Measurements from ENCODE around the gene HPDL.
A peak's percentile ranks its signal among the peaks of the same experiment; 100 is the strongest.

Gene HPDL

DNA sequence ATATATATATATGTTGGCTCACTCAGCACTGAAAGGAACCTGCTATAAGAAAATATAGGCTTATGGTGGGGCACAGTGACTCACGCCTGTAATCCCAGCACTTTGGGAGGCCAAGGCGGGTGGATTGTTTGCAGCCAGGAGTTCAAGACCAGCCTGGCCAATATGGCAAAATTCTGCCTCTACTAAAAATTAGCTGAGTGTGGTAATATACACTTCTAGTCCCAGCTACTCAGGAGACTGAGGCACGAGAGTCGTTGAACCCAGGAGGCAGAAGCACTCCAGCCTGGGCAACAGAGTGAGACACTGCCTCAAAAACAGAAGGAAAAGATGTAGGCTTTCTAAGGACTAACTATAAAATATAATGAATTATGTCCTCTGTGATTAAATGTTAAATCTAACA, 28.1 kb downstream of the HPDL start:
- no peak for DNase-seq (ENCODE audit: extremely low read depth, low read depth)
- TF ChIP-seq, protein P1, sequence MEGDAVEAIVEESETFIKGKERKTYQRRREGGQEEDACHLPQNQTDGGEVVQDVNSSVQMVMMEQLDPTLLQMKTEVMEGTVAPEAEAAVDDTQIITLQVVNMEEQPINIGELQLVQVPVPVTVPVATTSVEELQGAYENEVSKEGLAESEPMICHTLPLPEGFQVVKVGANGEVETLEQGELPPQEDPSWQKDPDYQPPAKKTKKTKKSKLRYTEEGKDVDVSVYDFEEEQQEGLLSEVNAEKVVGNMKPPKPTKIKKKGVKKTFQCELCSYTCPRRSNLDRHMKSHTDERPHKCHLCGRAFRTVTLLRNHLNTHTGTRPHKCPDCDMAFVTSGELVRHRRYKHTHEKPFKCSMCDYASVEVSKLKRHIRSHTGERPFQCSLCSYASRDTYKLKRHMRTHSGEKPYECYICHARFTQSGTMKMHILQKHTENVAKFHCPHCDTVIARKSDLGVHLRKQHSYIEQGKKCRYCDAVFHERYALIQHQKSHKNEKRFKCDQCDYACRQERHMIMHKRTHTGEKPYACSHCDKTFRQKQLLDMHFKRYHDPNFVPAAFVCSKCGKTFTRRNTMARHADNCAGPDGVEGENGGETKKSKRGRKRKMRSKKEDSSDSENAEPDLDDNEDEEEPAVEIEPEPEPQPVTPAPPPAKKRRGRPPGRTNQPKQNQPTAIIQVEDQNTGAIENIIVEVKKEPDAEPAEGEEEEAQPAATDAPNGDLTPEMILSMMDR (IDR thresholded peaks at IDR 0.05; ENCODE audit: low read depth, low read length), result no peak

DNA sequence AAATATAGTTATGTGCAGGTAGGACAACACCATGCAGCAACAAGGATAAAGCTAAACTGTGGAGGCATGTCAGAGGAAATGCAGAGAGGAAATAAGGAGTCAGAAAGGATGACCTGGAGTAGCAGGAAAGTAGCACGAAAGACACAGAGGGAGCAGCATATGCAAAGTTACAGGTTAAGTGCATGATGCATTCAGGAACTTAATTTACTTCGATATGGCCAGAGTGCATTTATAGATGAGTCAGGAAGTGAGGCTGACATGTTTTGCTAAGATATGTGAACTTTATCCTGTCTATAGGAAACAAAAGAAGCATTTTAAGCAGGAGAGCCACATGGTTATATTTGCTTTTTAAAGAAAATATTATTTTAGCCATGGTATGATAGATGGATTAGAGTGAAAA, 29.0 kb downstream of the HPDL start:
- TF ChIP-seq, protein P1 (IDR thresholded peaks at IDR 0.05; ENCODE audit: low read depth, low read length), result no peak
- DNase-seq (ENCODE audit: extremely low read depth, low read depth), result no peak

DNA sequence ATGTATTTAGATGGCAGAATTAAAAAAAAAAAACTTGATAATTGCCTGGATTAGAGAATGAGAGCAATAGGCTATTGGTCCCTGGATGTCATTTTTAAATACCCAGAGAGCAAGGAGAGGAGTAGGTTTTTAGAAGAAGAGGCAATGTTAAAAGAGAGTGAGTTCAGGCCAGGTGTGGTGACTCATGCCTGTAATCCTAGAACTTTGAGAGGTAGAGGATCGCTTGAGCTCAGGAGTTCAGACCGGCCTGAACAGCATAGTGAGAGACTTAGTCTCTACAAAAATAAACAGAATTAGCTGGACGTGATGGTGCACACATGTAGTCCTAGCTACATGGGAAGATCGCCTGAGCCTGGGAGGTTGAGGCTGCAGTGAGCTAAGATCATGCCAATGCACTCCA, 29.5 kb downstream of the HPDL start:
- no peak for DNase-seq (ENCODE audit: extremely low read depth, low read depth)
- TF ChIP-seq, protein P1 (IDR thresholded peaks at IDR 0.05; ENCODE audit: low read depth, low read length), result no peak

DNA sequence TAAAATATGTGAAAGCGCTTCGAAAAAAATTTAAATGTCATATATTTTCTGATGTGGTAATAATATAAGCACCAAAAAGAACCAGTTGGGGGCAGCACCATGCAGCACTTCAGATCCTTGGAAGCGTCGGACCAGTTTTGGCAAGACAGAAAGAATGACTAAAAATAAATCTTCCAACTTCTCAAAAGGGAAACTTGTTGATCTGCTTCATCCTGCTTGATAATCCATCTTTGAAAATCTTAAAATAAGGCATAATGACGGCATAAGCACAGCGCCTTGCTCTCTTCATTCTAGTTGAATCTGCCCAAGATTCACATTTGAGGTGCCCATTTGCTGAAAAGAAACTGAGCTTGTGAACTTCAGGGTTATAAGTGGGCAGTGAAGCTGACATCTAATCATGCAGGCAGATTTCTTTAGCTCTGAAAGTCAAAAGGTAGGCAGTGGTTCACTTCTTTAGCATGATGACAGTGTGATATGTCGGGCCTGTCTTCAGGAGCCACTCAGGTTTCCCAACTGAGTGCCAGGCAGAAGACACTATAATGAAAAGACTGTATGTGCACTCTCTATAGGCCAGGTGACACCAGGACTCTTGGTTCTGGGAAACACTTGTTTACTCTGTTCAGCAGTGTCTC, 33.3 kb downstream of the HPDL start:
- TF ChIP-seq, protein P1 (IDR thresholded peaks at IDR 0.05; ENCODE audit: low read depth, low read length), result peak; percentile 58
- peak; percentile 44 for DNase-seq (ENCODE audit: extremely low read depth, low read depth)

DNA sequence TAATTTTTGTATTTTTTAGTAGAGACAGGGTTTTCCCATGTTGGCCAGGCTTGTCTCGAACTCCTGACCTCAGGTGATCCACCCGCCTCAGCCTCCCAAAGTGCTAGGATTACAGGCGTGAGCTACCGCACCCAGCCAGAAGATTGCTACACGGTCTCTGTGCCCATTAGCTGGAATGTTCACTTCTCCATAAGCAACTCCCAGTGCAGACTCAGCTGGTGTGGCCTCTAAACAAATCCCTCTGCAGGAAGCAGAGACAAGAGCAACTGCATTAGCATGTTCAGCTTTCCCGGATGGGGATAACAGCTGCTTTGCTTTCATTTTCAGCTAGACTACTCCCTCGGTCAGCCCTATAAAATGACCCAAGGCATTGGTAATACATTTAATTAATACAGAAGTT, 34.3 kb downstream of the HPDL start:
- peak; percentile 50 for DNase-seq (ENCODE audit: extremely low read depth, low read depth)

DNA sequence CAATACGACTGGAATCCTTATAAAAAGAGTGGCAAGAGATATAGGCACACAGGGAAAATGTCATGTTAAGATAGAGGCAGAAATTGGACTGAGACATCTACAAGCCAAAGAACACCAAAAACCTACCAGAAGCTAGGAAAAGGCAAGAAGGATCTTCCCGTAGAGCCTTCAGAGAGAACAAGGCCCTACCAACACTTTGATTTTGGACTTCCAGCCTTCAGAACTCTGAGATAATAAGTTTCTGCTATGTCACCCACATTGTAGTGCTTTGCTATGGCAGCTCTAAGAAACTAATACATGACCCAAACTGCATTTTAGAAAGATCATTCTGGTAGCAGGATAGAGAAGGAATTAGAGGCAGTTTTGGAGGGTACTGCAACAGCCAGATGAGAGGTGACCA, 37.6 kb downstream of the HPDL start:
- DNase-seq (ENCODE audit: extremely low read depth, low read depth), result no peak
- TF ChIP-seq, protein P1 (IDR thresholded peaks at IDR 0.05; ENCODE audit: low read depth, low read length), result no peak

DNA sequence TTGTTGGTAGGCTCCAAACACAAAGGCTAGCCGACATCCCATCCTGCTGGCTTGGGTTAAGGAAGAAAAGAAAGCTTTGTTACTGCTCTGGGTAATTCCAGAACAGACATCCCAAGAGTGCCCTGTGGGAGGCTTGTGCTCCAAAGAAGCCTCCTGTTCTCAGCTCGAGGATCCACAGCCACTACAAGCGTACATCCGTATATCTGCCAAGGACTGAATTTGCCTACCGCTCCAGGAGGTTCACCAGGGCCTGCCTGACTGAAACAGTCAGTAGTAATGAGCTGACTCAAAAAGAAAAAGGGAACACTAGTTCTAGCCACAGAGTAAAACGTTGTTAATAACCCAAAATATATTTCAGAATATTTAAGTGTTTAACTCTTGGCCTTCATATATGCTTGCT, 38.4 kb downstream of the HPDL start:
- TF ChIP-seq, protein P1 (IDR thresholded peaks at IDR 0.05; ENCODE audit: low read depth, low read length), result no peak
- DNase-seq (ENCODE audit: extremely low read depth, low read depth), result no peak

DNA sequence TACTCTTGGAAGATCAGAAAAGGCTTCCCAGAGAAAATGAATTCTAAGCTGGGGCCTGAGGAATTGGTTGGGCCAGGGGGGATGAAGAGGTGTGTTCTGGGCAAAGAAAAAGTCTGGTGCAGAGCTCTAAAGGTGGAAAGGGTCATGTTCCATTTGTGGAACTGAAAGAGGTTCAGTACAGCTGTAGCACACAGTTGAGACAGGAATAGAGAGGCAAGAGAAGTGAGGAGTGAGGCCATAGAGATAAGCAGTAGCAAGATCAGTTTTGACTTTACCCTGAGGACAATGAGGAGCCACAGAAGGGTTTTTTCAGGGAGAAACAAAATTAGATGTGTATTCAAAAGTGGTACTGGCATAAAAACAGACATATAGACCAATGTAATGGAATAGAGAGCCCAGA, 43.9 kb downstream of the HPDL start:
- no peak for DNase-seq (ENCODE audit: extremely low read depth, low read depth)
- TF ChIP-seq, protein P1 (IDR thresholded peaks at IDR 0.05; ENCODE audit: low read depth, low read length), result no peak

Data from AG09319 (cell line).